ENCODE measurements around the gene CSGALNACT2.

The CSGALNACT2 gene

GRCh38 chr10:43208147-43209073 is 70.2 kb downstream of the CSGALNACT2 start:
- no peak for DNase-seq (ENCODE audit: low read depth, low spot score)
- H3K4me3 ChIP-seq (ENCODE audit: low read length), result no peak overlapping the region

- DNase-seq (ENCODE audit: low read depth, low spot score), result no peak
Observed at GRCh38 chr10:43209074-43209455, 70.8 kb downstream of the CSGALNACT2 start.

GRCh38 chr10:43209651-43210141 is 71.5 kb downstream of the CSGALNACT2 start:
- no peak for DNase-seq (ENCODE audit: low read depth, low spot score)
- H3K4me3 ChIP-seq (ENCODE audit: low read length), result no peak overlapping the region

More at GRCh38 chr10:43209074-43209455, 70.8 kb downstream of the CSGALNACT2 start:
- no peak overlapping the region for H3K4me3 ChIP-seq (ENCODE audit: low read length)

- no peak overlapping the region for H3K4me3 ChIP-seq (ENCODE audit: low read length)
- DNase-seq (ENCODE audit: low read depth, low spot score), result no peak
Observed at GRCh38 chr10:43210556-43210955, 72.3 kb downstream of the CSGALNACT2 start.

- DNase-seq (ENCODE audit: low read depth, low spot score), result no peak
Observed at GRCh38 chr10:43211030-43211429, 72.8 kb downstream of the CSGALNACT2 start.

GRCh38 chr10:43211431-43212042 is 73.3 kb downstream of the CSGALNACT2 start:
- DNase-seq (ENCODE audit: low read depth, low spot score), result no peak
- H3K4me3 ChIP-seq (ENCODE audit: low read length), result no peak overlapping the region

More at GRCh38 chr10:43211030-43211429, 72.8 kb downstream of the CSGALNACT2 start:
- H3K4me3 ChIP-seq (ENCODE audit: low read length), result no peak overlapping the region

- no peak for DNase-seq (ENCODE audit: low read depth, low spot score)
- H3K4me3 ChIP-seq (ENCODE audit: low read length), result no peak overlapping the region
Observed at GRCh38 chr10:43212043-43212721, 73.9 kb downstream of the CSGALNACT2 start.

GRCh38 chr10:43214071-43214955 is 76.1 kb downstream of the CSGALNACT2 start:
- H3K4me3 ChIP-seq (ENCODE audit: low read length), result no peak overlapping the region
- DNase-seq (ENCODE audit: low read depth, low spot score), result no peak

- H3K4me3 ChIP-seq (ENCODE audit: low read length), result no peak overlapping the region
- DNase-seq (ENCODE audit: low read depth, low spot score), result no peak
Observed at GRCh38 chr10:43214956-43215561, 76.8 kb downstream of the CSGALNACT2 start.

- H3K4me3 ChIP-seq (ENCODE audit: low read length), result no peak overlapping the region
- DNase-seq (ENCODE audit: low read depth, low spot score), result no peak
Observed at GRCh38 chr10:43215758-43216455, 77.7 kb downstream of the CSGALNACT2 start.

GRCh38 chr10:43216931-43217562 is 78.8 kb downstream of the CSGALNACT2 start:
- DNase-seq (ENCODE audit: low read depth, low spot score), result no peak

GRCh38 chr10:43217563-43218205 is 79.4 kb downstream of the CSGALNACT2 start:
- no peak for DNase-seq (ENCODE audit: low read depth, low spot score)
- no peak overlapping the region for H3K4me3 ChIP-seq (ENCODE audit: low read length)

More at GRCh38 chr10:43216931-43217562, 78.8 kb downstream of the CSGALNACT2 start:
- no peak overlapping the region for H3K4me3 ChIP-seq (ENCODE audit: low read length)

- DNase-seq (ENCODE audit: low read depth, low spot score), result no peak
- no peak overlapping the region for H3K4me3 ChIP-seq (ENCODE audit: low read length)
Observed at GRCh38 chr10:43218206-43218950, 80.1 kb downstream of the CSGALNACT2 start.

- H3K4me3 ChIP-seq (ENCODE audit: low read length), result no peak overlapping the region
- DNase-seq (ENCODE audit: low read depth, low spot score), result no peak
Observed at GRCh38 chr10:43218951-43219837, 80.9 kb downstream of the CSGALNACT2 start.

- DNase-seq (ENCODE audit: low read depth, low spot score), result no peak
Observed at GRCh38 chr10:43219848-43220247, 81.6 kb downstream of the CSGALNACT2 start.

More at GRCh38 chr10:43219848-43220247, 81.6 kb downstream of the CSGALNACT2 start:
- H3K4me3 ChIP-seq (ENCODE audit: low read length), result no peak overlapping the region
